Fibroblast of lung (primary cell): ENCODE measurements around the gene OR5M3. TPM values are rescaled to one million over a fixed set of nuclear protein-coding genes. Genes with fewer than 3 reads are reported as not detected.

Experiments
- DNase-seq, 2 donors: peaks; one replicate each; pipeline versions ENCODE4 v3.0.0 to v3.0.0-alpha.2; 2010; ENCODE audit warnings: low read depth in 2 of 2
- H2AFZ ChIP-seq: 2 replicates; pipeline ENCODE4 v1.5.1; 2012; ENCODE audit warnings: low read length, control low read depth, inconsistent platforms
- H3K27ac ChIP-seq: 2 replicates; pipeline ENCODE4 v1.5.1; 2011; ENCODE audit warnings: low read length, control low read depth; ENCODE audit not compliant: insufficient read depth
- H3K27me3 ChIP-seq: 2 replicates; pipeline ENCODE4 v1.5.1; 2011; ENCODE audit warnings: mild to moderate bottlenecking, low read length; ENCODE audit not compliant: control insufficient read depth, insufficient read depth
- H3K36me3 ChIP-seq: 2 replicates; pipeline ENCODE4 v1.5.1; 2011; ENCODE audit warnings: low read length; ENCODE audit not compliant: control insufficient read depth, insufficient read depth
- H3K4me1 ChIP-seq: 2 replicates; pipeline ENCODE4 v1.5.1; 2011; ENCODE audit warnings: low read length; ENCODE audit not compliant: control insufficient read depth, insufficient read depth; ENCODE audit errors: extremely low read depth
- H3K4me2 ChIP-seq: 2 replicates; pipeline ENCODE4 v1.5.1; 2011; ENCODE audit warnings: low read length, control low read depth; ENCODE audit not compliant: insufficient read depth; ENCODE audit errors: extremely low read depth
- H3K4me3 ChIP-seq, 4 experiments: fragments of 200-600 bp in 1 of 4; sonication (generic) in 1 of 4; replicated peaks in 1 of 4; 2 replicates each; pipeline ENCODE4 v1.5.1; 2011 to 2016; ENCODE audit warnings: low read length in 4 of 4, low read depth in 3 of 4, mild to moderate bottlenecking in 3 of 4, control low read depth in 2 of 4, inconsistent platforms in 1 of 4, mixed read lengths in 1 of 4; ENCODE audit not compliant: insufficient read depth in 1 of 4; ENCODE audit errors: control extremely low read depth in 1 of 4
- H3K79me2 ChIP-seq: 2 replicates; pipeline ENCODE4 v1.5.1; 2012; ENCODE audit warnings: mild to moderate bottlenecking, low read length, inconsistent platforms; ENCODE audit not compliant: control insufficient read depth, insufficient read depth
- H3K9ac ChIP-seq: 2 replicates; pipeline ENCODE4 v1.5.1; 2011; ENCODE audit warnings: mild to moderate bottlenecking, low read length, control low read depth; ENCODE audit not compliant: insufficient read depth
- H3K9me3 ChIP-seq: 2 replicates; pipeline ENCODE4 v1.5.1; 2012; ENCODE audit warnings: low read depth, low read length; ENCODE audit not compliant: control insufficient read depth, insufficient read depth
- H4K20me1 ChIP-seq: 2 replicates; pipeline ENCODE4 v1.5.1; 2011; ENCODE audit warnings: low read length; ENCODE audit not compliant: control insufficient read depth, insufficient read depth; ENCODE audit errors: extremely low read depth
- CTCF ChIP-seq, 2 donors: IDR thresholded peaks in 1 of 2; conservative IDR thresholded peaks in 1 of 2; 1 replicate in 1 of 2; 2 replicates in 1 of 2; pipeline ENCODE4 v1.5.1; 2011 to 2012; ENCODE audit warnings: low read length in 2 of 2, control low read depth in 1 of 2, inconsistent platforms in 1 of 2, low read depth in 1 of 2, mild to moderate bottlenecking in 1 of 2
- EZH2 ChIP-seq: IDR thresholded peaks from 2 replicates; pipeline ENCODE4 v1.5.1; 2012; ENCODE audit warnings: low read length, control low read depth, mild to moderate bottlenecking; ENCODE audit errors: missing control alignments
- polyA plus RNA-seq, 2 donors: library from polyadenylated mRNA; depleted of rRNA in 1 of 2; stranded (reverse) in 1 of 2; unstranded in 1 of 2; fragments of >200 nt; gene quantifications; 2 replicates each; pipeline ENCODE4 v1.2.1, GENCODE V29; 2011 to 2012; ENCODE audit warnings: missing spikeins in 1 of 2
- total RNA-seq: library from RNA; depleted of rRNA; stranded (reverse); fragments of >200 nt; gene quantifications from 2 replicates; pipeline ENCODE4 v1.2.1, GENCODE V29; 2014

The OR5M3 gene
- total and polyA plus RNA-seq, 2 donors (not counting 1 experiment from before 2014, with no cell fraction given) = not detected

- Histone ChIP-seq H2AFZ (no peak overlapping the region), H3K27me3 (no peaks in the 10 kb centered on the region), H3K4me1 (no peaks in the 10 kb centered on the region), H3K4me2 (no peak overlapping the region), H3K9me3 (no peaks in the 10 kb centered on the region), H3K79me2 (no peaks in the 10 kb centered on the region), H4K20me1 (no peaks in the 10 kb centered on the region), H3K27ac (no peak overlapping the region), H3K36me3 (no peaks in the 10 kb centered on the region), H3K9ac (no peak overlapping the region), H3K4me3 (no peak overlapping the region)
- no peak for DNase-seq
- TF ChIP-seq EZH2 (no peak), CTCF (conservative IDR thresholded peaks at IDR 0.05 in 1 of 2, IDR thresholded peaks at IDR 0.05 in 1 of 2; ENCODE audit: low read depth in 1 of 2, low read length in 2 of 2) (no peak)
These were observed 36.3 kb upstream of the OR5M3 start for GRCh38 chr11:56509439-56509838.

- TF ChIP-seq CTCF (conservative IDR thresholded peaks at IDR 0.05 in 1 of 2, IDR thresholded peaks at IDR 0.05 in 1 of 2; ENCODE audit: low read depth in 1 of 2, low read length in 2 of 2) (no peak), EZH2 (no peak)
- H3K79me2 ChIP-seq = no peaks in the 10 kb centered on the region
- H3K9ac ChIP-seq = no peak overlapping the region
- H3K27ac ChIP-seq = no peak overlapping the region
- H4K20me1 ChIP-seq = no peaks in the 10 kb centered on the region
- H3K4me3 ChIP-seq = no peak overlapping the region
- H3K9me3 ChIP-seq = no peaks in the 10 kb centered on the region
- DNase-seq = no peak
- H3K27me3 ChIP-seq = no peaks in the 10 kb centered on the region
- no peak overlapping the region for H2AFZ ChIP-seq
- H3K36me3 ChIP-seq = no peaks in the 10 kb centered on the region
- H3K4me2 ChIP-seq = no peak overlapping the region
- no peaks in the 10 kb centered on the region for H3K4me1 ChIP-seq
These were observed 23.9 kb upstream of the OR5M3 start for GRCh38 chr11:56497010-56497409.

- H3K9me3 ChIP-seq = no peaks in the 10 kb centered on the region
- no peaks in the 10 kb centered on the region for H4K20me1 ChIP-seq
- TF ChIP-seq EZH2 = no peak
- no peak for TF ChIP-seq CTCF (conservative IDR thresholded peaks at IDR 0.05 in 1 of 2, IDR thresholded peaks at IDR 0.05 in 1 of 2; ENCODE audit: low read depth in 1 of 2, low read length in 2 of 2)
- no peak overlapping the region for H2AFZ ChIP-seq
- no peaks in the 10 kb centered on the region for H3K79me2 ChIP-seq
- no peaks in the 10 kb centered on the region for H3K36me3 ChIP-seq
- H3K27me3 ChIP-seq = no peaks in the 10 kb centered on the region
- no peak overlapping the region for H3K4me3 ChIP-seq
- H3K9ac ChIP-seq = no peak overlapping the region
- H3K4me1 ChIP-seq = no peaks in the 10 kb centered on the region
- no peak overlapping the region for H3K4me2 ChIP-seq
- H3K27ac ChIP-seq = no peak overlapping the region
- DNase-seq = no peak
These were observed 22.0 kb upstream of the OR5M3 start for GRCh38 chr11:56495117-56495516.
